ENCODE results near the gene SWAP70. TPM values are rescaled to one million over a fixed set of nuclear protein-coding genes. Genes with fewer than 3 reads are reported as not detected.

SWAP70 gene
- total and polyA plus RNA-seq, 2 of the 8 experiments (the other 6 are each of a cell fraction or from before 2014, with no cell fraction given): 14.8 to 37.5 TPM

- no peak overlapping the region for H3K23ac ChIP-seq (ENCODE audit: insufficient read length)
- no peaks in the 10 kb centered on the region; a peak in 1 of 4 replicates for H3K9me3 ChIP-seq (ENCODE audit: insufficient read depth in 2 of 2, low read depth in 1 of 2, low read length in 1 of 2)
- no peak overlapping the region for H2AFZ ChIP-seq (ENCODE audit: low read length)
- no peak overlapping the region for H4K91ac ChIP-seq (replicated peaks; ENCODE audit: insufficient read length, low read length)
- no peak overlapping the region for H3K56ac ChIP-seq (replicated peaks; ENCODE audit: insufficient read length, low read depth, low read length)
- no peak overlapping the region for H3K18ac ChIP-seq (ENCODE audit: extremely low read depth, low read length)
- H2BK120ac ChIP-seq (replicated peaks; ENCODE audit: low read depth, low read length): no peak overlapping the region
- no peak overlapping the region for H3K4ac ChIP-seq (replicated peaks; ENCODE audit: insufficient read length, low read depth, low read length)
- no peak for DNase-seq (ENCODE audit: low read depth in 1 of 2, low spot score in 2 of 2)
- H3K9ac ChIP-seq (replicated peaks in 1 of 4; ENCODE audit: extremely low read depth in 1 of 4, low read depth in 3 of 4, low read length in 3 of 4): no peak overlapping the region
- no peak overlapping the region for H2AK5ac ChIP-seq (ENCODE audit: low read depth, low read length)
- no peak overlapping the region for H4K8ac ChIP-seq (ENCODE audit: extremely low read depth, insufficient read depth, low read length)
- ChIA-PET POLR2A (ENCODE audit: partially characterized antibody) (interaction anchor here (0.6 to 1.1 kb wide), 2 partner anchors 45 to 196 kb away, joined by 3 read pairs; partner anchors contain the start of gene SWAP70), CTCF (ENCODE audit: partially characterized antibody) (interaction anchor here (0.8 kb wide), 2 partner anchors 12 to 85 kb away, joined by 3 read pairs; no protein-coding TSS in a partner anchor)
- H2BK15ac ChIP-seq (ENCODE audit: low read length): no peak overlapping the region
- no peak overlapping the region for H2BK20ac ChIP-seq (ENCODE audit: low read length)
- no peak for FAIRE-seq
- H4K5ac ChIP-seq (ENCODE audit: insufficient read length, low read depth, low read length): no peak overlapping the region
- no peaks in the 10 kb centered on the region for H3K79me2 ChIP-seq (ENCODE audit: control insufficient read depth in 1 of 2, insufficient read depth in 2 of 2, low read length in 2 of 2)
- H3K4me1 ChIP-seq (replicated peaks in 1 of 4; ENCODE audit: control insufficient read depth in 3 of 4, insufficient read depth in 4 of 4, low read length in 3 of 4): peaks cover 0 to 1% (median 0%) of the 10 kb centered on the region in 4 experiments; a peak in 1 of 7 replicates
- H3K23me2 ChIP-seq (ENCODE audit: low read depth, low read length): no peaks in the 10 kb centered on the region
- no peak overlapping the region for H3K14ac ChIP-seq (ENCODE audit: insufficient read length)
- no peak overlapping the region for H3K27ac ChIP-seq (ENCODE audit: low read depth, low read length)
- no peak overlapping the region for H3K4me3 ChIP-seq (ENCODE audit: extremely low read depth in 1 of 4, insufficient read depth in 2 of 4, low read depth in 3 of 4, low read length in 4 of 4)
- no peaks in the 10 kb centered on the region for H3K27me3 ChIP-seq (replicated peaks in 1 of 4; ENCODE audit: control insufficient read depth in 3 of 4, extremely low read depth in 1 of 4, insufficient read depth in 3 of 4, low read length in 3 of 4)
- H3K79me1 ChIP-seq (ENCODE audit: low read depth, low read length): no peaks in the 10 kb centered on the region
- no peaks in the 10 kb centered on the region for H4K20me1 ChIP-seq (replicated peaks in 1 of 2; ENCODE audit: control insufficient read depth in 1 of 2, insufficient read depth in 2 of 2, low read length in 2 of 2)
- H2BK5ac ChIP-seq (ENCODE audit: low read depth, low read length): no peak overlapping the region
- H3K36me3 ChIP-seq (ENCODE audit: control insufficient read depth in 2 of 4, insufficient read depth in 4 of 4, low read length in 3 of 4): no peaks in the 10 kb centered on the region
- no peak overlapping the region for H2BK12ac ChIP-seq (ENCODE audit: low read depth, low read length)
- no peak overlapping the region for H3K4me2 ChIP-seq (ENCODE audit: insufficient read depth in 1 of 2, low read depth in 2 of 2, low read length in 2 of 2)
- TF ChIP-seq POLR2AphosphoS5 (IDR thresholded peaks at IDR 0.05; ENCODE audit: low read depth, low read length) (no peak), MAX (IDR thresholded peaks at IDR 0.05) (no peak), EGR1 (IDR thresholded peaks at IDR 0.05; ENCODE audit: borderline replicate concordance, low read depth, low read length) (no peak), TAF7 (optimal IDR thresholded peaks at IDR 0.05; ENCODE audit: borderline replicate concordance, low read depth, low read length) (no peak), HDAC2 (IDR thresholded peaks at IDR 0.05; ENCODE audit: borderline replicate concordance in 1 of 2, low read depth in 2 of 2, low read length in 2 of 2) (no peak), FOSL1 (IDR thresholded peaks at IDR 0.05; ENCODE audit: insufficient read depth, low read depth, low read length) (no peak), EP300 (IDR thresholded peaks at IDR 0.05; ENCODE audit: borderline replicate concordance in 1 of 2, low read depth in 2 of 2, low read length in 2 of 2) (no peak), SP2 (IDR thresholded peaks at IDR 0.05; ENCODE audit: low read length) (no peak), CHD1 (IDR thresholded peaks at IDR 0.05; ENCODE audit: low read depth, low read length) (no peak), SIX5 (IDR thresholded peaks at IDR 0.05; ENCODE audit: low read depth, low read length) (no peak), PHF8 (conservative IDR thresholded peaks at IDR 0.05; ENCODE audit: low read depth, low read length) (no peak), EZH2 (IDR thresholded peaks at IDR 0.05; ENCODE audit: low read depth, low read length, severe bottlenecking) (no peak), SP4 (IDR thresholded peaks at IDR 0.05; ENCODE audit: low read length) (no peak), JUND (IDR thresholded peaks at IDR 0.05; ENCODE audit: low read length) (no peak), JUN (IDR thresholded peaks at IDR 0.05; ENCODE audit: low read depth, low read length) (no peak)
These were observed 43.9 kb upstream of the SWAP70 start for GRCh38 chr11:9619971-9620370.
